GM19463 (cell line): ENCODE measurements around the gene HOXC11.

Experiments
- ATAC-seq: cut with Tn5 transposase; IDR thresholded peaks from one replicate; pipeline ENCODE4 v1.9.1; 2021; ENCODE audit warnings: mild to moderate bottlenecking, moderate library complexity; ENCODE audit not compliant: unreplicated experiment

The HOXC11 gene

GRCh38 chr12:53972722-53973235 lies at the start of gene HOXC11:
Gene HOXC11, plus strand, starts transcription at chr12:53973126. Its CDS starts 116 bp downstream, at chr12:53973242.
- no peak for ATAC-seq

DNA sequence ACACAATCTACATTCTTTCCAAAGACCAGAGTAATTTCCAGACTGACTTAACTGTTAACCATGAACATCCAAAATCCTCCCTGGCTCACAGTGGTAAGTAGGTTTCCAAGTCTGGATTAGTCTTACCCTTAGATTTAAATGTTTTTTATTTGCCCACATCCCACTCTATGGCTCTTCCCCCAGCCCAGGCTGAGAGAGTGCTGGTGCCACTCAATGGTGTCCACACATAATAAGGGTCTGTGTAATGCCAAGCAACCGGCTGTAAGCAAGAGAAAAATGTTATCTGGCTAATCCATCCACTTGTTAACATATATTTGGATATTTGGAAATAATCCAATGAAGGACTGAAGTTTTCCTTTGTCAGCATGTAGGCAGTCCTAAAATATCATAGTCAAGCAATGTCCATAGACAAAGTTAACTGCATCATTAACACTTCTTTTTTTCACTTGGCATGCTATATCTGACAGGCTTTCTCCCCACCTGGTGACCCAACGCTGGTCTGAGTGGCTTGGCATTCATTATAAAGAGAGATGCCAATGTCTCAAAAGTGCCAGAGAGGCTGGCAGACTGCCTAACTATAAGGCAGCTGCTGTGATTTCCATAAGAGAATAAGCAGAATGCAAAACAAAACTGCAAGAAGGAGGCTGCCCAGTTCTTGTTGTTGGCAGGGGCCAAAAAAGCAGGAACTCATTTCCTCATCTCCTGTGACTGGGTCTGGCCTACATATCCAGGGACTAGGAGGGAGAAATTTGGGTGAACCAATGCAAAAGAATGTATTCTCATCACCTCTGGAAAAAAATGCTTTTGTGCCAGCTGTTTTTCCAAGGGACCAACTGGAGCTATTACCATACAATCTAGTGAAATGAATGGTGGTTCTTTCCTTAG lies 48.2 kb upstream of the HOXC11 start:
- ATAC-seq = no peak

DNA sequence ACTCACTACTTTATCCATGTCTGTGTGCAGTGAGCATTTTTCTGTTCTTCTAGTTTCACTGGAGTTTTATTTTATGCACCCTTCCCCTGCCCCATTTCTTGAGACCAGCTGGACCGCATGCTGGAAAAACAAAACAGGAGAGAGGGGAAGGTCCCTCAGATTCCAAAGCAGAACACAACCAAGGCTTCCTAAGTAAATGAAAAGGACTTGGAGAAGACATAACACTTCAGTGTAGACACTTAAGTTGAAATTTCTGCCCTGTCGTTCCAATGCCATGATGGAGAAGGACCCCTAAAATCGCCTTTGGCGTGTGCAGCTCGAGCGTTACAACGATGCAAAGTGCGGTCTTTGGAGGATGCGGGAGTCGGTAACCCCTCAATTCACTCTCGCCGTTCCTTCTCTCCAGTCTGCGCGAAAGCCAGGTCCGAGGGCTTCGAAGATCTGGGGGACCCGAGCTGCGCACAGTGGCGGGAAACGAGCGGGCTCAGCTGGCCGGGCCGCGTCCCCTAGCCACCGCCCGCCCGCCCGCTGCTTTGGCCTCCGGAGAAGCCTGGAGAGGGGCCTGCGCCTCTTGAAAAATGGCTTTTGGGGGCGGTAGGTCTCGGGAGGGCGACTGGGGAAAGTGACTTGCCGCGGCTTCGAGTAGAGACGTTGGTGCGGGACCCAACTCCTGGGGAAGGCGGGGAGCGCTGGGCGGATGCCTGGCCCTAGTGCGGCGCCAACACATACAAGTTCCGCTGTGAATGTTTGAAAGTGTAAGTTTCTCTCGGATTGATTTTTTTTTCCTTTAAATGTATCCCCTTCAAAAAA lies 45.5 kb upstream of the HOXC11 start:
- ATAC-seq = no peak

DNA sequence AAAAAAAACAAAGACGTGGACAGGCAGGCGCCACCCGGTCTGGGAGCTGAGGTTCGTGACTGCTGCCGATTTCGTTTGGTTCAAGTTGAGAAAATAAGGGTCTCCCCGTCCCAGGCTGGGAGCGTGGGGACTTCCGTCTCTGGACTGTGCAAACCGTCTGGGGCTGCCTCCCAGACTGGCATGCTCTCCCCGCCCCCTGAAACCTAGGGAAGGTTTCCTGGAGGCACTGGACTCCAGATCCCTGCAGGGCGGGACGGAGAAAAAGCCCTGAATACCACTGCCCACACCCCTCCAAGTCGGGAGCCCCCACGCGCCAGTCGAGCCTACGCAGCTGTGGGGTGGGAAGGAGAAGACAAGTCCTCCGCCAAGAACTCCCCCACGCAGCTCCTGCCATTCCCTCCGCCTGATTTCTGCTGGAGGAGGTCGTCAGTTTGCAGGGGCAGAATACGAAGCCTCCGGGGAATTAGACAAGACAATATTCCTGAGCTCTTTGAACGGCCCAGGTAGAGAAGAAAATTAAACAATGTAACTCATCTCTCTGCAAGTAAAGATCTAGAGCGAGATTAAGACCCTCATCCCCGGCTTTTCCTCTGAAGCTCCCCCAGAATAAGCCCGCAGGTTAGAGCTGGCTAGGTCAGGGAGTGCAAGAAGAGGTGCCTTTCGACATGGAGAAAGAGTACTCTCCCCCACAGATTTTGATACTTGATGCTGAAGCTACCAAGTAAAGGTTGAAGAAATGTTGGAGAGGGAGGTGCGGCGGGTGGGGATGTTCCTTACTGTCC lies 44.7 kb upstream of the HOXC11 start:
- no peak for ATAC-seq

DNA sequence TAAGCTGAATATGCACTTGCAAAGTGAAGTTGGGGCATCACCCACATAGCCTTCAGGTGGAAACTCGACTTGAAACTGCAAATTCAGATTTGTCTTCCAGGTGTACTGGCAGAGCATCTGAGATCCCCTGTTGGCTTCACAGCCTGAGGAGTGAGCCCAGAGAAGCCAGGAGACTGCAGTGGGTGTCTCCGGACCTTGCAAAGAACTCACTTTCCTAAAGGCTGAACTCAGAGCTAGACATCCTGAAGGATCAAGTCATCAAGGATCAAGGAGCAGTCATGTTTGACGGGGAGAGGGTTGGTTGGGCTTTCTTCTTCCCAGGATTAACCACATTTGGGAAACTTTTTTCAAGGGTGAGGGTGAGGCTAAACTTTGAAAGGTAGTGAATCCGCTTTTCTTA lies 43.4 kb upstream of the HOXC11 start:
- no peak for ATAC-seq

- ATAC-seq = no peak
Observed at GRCh38 chr12:53930591-53931255, 42.2 kb upstream of the HOXC11 start.

DNA sequence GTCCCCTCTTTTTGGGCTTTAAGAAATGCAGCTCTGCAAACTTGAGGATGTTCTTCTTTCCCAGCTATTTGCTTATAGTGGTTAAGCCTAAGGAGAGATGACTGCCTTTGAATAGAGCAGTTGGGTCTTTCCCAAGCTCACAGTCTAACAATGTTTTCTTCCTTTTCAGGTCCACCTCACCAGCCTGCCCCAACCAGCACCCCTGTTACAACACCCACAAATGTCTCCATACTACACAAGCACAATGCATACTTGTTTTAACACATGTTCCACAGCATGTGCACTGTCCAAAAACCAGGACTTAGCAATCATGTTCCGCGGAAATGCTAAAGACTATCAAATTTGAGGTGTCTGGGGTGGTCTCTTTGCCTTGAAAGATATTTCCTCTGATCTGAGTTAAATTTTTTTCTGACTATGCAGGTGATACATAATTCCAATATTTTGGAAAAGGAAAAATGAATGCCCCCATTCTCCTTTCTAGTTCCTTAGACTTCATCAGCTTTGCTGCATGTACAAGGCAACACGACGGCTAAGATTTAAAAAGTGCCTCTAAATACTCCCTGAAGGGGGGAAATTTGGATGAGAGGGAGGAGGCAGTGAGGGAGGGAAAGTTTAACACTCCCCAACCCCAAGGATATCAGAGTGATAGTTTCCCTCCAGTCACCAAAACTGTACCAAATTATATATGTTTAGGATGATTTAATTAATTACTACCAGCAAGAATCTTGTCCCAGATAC lies 40.9 kb upstream of the HOXC11 start:
- ATAC-seq = no peak

DNA sequence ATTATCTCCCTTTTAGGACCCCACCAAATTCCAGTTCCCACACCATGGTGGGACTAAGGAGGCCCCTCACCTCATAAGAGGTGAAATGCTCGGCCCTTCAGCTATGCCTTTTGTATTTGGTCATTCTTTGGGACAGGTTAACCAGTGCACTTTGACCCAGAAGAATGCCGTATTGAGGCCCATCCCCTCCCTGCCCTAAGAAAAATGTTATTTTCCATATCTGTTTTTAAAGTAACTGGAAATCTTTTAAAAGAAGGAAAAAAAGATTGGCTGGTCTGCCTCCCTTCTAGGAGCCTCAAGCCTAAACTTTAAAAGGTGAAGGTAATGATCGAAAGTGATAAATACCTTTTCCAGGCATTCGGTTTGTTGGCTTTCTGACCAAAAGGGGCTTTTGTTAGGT lies 40.0 kb upstream of the HOXC11 start:
- no peak for ATAC-seq

DNA sequence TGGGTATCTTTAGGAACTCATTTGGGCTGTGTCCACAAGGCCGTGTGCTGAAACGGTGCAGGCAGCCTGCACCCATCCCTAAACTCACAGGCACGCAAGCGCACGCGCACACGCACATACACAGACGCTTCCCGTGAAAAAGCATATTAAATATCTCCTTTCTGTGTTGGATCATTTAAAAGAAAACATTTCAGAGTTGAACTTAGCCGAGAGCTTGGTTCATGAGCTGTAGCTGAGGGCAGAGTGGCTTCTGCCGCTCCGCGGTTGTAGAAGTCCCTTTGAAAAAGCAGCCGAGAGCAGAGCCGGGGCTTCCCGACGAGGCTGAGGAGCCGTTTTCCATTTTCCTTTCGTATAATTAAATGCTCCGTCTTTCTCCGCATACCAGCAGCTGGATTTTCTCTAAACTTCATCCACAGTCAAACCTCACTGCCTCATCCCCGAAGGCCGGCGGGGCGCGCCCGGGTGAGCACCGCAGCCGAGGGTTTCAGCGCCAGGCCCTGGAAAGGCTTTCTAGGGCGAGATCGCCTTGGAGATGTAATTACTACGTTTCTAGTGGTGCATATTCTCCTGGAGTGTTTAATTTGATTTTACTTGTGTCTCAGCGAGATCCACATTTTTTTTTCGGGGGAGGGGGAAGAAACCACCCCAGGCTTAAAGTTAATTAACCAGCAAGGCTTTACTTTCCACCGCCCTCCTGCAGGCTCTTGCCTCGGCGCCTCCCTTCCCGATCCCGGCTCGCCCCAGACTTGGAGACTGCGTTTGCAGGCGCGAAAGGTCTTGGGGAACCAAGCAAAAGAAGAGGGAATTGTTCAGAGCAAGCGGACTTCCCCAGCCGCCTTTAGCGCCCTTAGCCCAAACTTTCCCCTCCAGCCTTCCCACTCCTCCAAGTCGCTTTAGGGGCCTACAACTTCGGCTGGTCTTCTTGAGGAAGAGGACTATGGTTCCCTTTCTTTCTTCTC lies 37.3 kb upstream of the HOXC11 start:
- ATAC-seq = no peak

GRCh38 chr12:53937099-53937498 lies 35.8 kb upstream of the HOXC11 start:
- ATAC-seq = no peak

GRCh38 chr12:53937596-53938325 lies 35.2 kb upstream of the HOXC11 start:
- ATAC-seq = no peak

DNA sequence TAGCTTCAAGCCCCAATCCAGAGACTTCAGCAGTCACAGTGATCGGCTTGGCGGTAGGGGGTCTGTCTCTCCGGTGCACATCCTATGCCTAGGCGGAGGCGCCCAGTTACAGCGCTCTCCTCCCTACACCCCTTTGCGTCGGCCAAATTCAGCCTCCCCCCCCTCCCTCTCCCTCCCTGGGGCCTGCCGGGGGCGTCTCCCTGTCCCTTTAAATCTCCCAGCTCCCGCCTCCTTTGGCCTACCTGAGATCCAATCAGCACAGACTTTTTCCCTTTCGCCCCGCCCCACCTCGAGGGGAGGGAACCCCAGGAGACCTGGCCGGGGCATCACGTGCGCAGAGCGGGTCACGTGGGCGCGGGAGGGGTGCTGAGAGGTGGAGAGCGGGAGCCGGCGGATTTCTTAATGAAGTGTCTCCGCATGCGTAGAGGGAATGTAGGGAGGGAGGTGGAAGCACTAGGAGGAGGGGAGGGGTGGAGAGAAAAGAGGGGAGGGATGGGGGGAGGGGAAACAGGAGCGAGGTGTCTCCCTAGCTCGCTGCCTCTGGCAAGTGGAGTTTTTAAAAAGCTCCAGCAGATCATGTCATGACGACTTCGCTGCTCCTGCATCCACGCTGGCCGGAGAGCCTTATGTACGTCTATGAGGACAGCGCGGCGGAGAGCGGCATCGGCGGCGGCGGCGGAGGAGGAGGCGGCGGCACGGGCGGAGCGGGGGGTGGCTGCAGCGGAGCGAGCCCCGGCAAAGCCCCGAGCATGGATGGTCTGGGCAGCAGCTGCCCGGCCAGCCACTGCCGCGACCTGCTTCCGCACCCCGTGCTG lies 34.4 kb upstream of the HOXC11 start, which contains the start of gene HOXC13:
Gene HOXC13 (plus strand): TSS at position 506 of the 815 bp plus-strand sequence. CDS start 76 bp downstream, at position 582.
- ATAC-seq = no peak

DNA sequence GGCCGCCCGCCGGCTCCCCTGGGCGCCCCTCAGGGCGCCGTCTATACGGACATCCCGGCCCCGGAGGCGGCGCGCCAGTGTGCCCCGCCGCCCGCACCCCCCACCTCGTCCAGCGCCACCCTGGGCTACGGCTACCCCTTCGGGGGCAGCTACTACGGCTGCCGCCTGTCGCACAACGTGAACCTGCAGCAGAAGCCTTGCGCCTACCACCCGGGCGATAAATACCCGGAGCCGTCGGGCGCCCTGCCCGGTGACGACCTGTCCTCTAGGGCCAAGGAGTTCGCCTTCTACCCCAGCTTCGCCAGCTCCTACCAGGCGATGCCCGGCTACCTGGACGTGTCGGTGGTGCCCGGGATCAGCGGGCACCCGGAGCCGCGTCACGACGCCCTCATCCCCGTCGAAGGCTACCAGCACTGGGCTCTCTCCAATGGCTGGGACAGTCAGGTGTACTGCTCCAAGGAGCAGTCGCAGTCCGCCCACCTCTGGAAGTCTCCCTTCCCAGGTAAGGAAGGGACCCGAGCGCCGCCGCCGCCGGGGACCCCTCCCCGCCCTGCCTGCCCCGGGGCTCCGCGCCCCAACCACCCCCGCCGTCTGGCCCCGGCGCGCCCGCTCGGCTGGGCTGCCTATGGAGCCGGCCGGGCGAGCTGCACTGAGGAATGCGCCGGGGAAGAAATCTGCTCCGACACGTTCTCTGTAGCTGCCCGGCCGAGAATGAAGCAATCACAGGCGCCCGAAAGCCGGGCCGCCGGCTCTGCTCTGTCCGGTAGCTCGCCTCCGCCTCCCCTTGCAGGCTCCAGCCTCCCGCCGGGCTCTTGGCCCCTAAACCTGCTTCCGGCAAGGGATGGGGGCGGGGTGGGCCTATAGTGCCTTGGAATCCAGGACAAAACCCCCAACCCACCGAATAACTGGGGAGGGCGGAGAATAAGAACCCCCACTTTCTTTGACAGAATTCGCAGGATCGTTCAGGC lies 33.5 kb upstream of the HOXC11 start:
- ATAC-seq = no peak

DNA sequence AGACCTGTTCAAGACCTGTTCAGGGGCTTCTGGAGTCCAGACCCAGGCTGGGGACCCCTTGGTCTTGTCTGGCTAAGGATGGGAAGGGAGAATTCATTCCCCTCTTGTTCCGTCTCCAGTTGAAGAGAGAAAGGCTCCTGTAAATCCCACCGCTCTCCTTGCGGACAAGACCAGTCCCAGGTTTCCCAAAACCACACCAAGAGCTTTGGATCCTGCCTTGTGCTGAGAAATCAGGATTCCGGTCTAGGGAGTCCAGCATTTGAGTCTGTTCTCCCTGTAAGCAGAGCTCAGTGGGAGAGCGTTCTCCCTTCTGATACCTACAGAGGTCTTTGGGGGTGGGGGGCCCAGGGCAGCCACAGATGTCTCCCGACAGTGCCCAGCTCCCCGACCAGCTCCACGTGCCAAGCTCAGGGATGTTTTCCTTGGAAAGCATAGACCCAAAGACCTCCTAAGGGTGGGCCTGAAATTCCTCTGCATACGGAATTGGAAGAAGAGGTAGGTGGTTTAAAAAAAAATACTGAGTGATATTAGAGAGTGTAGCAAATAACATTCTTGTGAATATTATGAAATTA lies 32.4 kb upstream of the HOXC11 start:
- no peak for ATAC-seq

GRCh38 chr12:53941187-53941586 lies 31.7 kb upstream of the HOXC11 start:
- ATAC-seq = no peak
